Measurements from ENCODE around the gene MAK.

The MAK gene

GRCh38 chr6:10801224-10801848 lies 37.0 kb downstream of the MAK start:
- Histone ChIP-seq H3K36me3 (ENCODE audit: insufficient read depth) (no peaks in the 10 kb centered on the region), H3K4me2 (no peak overlapping the region), H3K9ac (no peak overlapping the region), H3K4me3 (IDR thresholded peaks at IDR 0.05; ENCODE audit: insufficient read depth, low read depth, low read length) (no peak overlapping the region), H3K27ac (no peak overlapping the region), H3K27me3 (ENCODE audit: insufficient read depth, low read depth) (no peaks in the 10 kb centered on the region), H4K20me1 (ENCODE audit: insufficient read depth) (no peaks in the 10 kb centered on the region), H2AFZ (ENCODE audit: low read depth) (no peak overlapping the region), H3K4me1 (ENCODE audit: low read depth, poor library complexity, severe bottlenecking) (no peaks in the 10 kb centered on the region), H3K79me2 (ENCODE audit: insufficient read depth, low read depth) (no peaks in the 10 kb centered on the region)
- TF ChIP-seq CTCF (conservative IDR thresholded peaks at IDR 0.05; ENCODE audit: low read depth, low read length), result peak; percentile 96

- H3K4me1 ChIP-seq (ENCODE audit: low read depth, poor library complexity, severe bottlenecking), result no peaks in the 10 kb centered on the region
- no peak for TF ChIP-seq CTCF (conservative IDR thresholded peaks at IDR 0.05; ENCODE audit: low read depth, low read length)
- no peaks in the 10 kb centered on the region for H3K79me2 ChIP-seq (ENCODE audit: insufficient read depth, low read depth)
- H4K20me1 ChIP-seq (ENCODE audit: insufficient read depth), result no peaks in the 10 kb centered on the region
- no peak overlapping the region for H3K4me3 ChIP-seq (IDR thresholded peaks at IDR 0.05; ENCODE audit: insufficient read depth, low read depth, low read length)
- H3K9ac ChIP-seq, result no peak overlapping the region
- no peak overlapping the region for H2AFZ ChIP-seq (ENCODE audit: low read depth)
- H3K4me2 ChIP-seq, result no peak overlapping the region
- no peaks in the 10 kb centered on the region for H3K27me3 ChIP-seq (ENCODE audit: insufficient read depth, low read depth)
- H3K36me3 ChIP-seq (ENCODE audit: insufficient read depth), result no peaks in the 10 kb centered on the region
- H3K27ac ChIP-seq, result no peak overlapping the region
Observed at GRCh38 chr6:10800810-10801209, 37.5 kb downstream of the MAK start.

GRCh38 chr6:10794239-10794638 lies 44.1 kb downstream of the MAK start:
- Histone ChIP-seq H3K4me1 (ENCODE audit: low read depth, poor library complexity, severe bottlenecking) (no peaks in the 10 kb centered on the region), H3K27ac (no peak overlapping the region)

GRCh38 chr6:10793695-10794094 lies 44.6 kb downstream of the MAK start:
- Histone ChIP-seq H3K27me3 (ENCODE audit: insufficient read depth, low read depth) (no peaks in the 10 kb centered on the region), H3K4me2 (no peak overlapping the region), H3K27ac (no peak overlapping the region), H3K4me3 (IDR thresholded peaks at IDR 0.05; ENCODE audit: insufficient read depth, low read depth, low read length) (no peak overlapping the region), H3K79me2 (ENCODE audit: insufficient read depth, low read depth) (no peaks in the 10 kb centered on the region), H3K4me1 (ENCODE audit: low read depth, poor library complexity, severe bottlenecking) (no peaks in the 10 kb centered on the region), H3K36me3 (ENCODE audit: insufficient read depth) (no peaks in the 10 kb centered on the region), H4K20me1 (ENCODE audit: insufficient read depth) (no peaks in the 10 kb centered on the region), H2AFZ (ENCODE audit: low read depth) (no peak overlapping the region), H3K9ac (no peak overlapping the region)
- no peak for TF ChIP-seq CTCF (conservative IDR thresholded peaks at IDR 0.05; ENCODE audit: low read depth, low read length)

More at GRCh38 chr6:10794239-10794638, 44.1 kb downstream of the MAK start:
- Histone ChIP-seq H3K27me3 (ENCODE audit: insufficient read depth, low read depth) (no peaks in the 10 kb centered on the region), H3K9ac (no peak overlapping the region), H4K20me1 (ENCODE audit: insufficient read depth) (no peaks in the 10 kb centered on the region), H3K4me3 (IDR thresholded peaks at IDR 0.05; ENCODE audit: insufficient read depth, low read depth, low read length) (no peak overlapping the region), H3K79me2 (ENCODE audit: insufficient read depth, low read depth) (no peaks in the 10 kb centered on the region), H3K4me2 (no peak overlapping the region), H3K36me3 (ENCODE audit: insufficient read depth) (no peaks in the 10 kb centered on the region), H2AFZ (ENCODE audit: low read depth) (no peak overlapping the region)
- TF ChIP-seq CTCF (conservative IDR thresholded peaks at IDR 0.05; ENCODE audit: low read depth, low read length), result no peak
